K562 treated with DMSO at 1 percent for 48 hours (cell line): ENCODE results near the gene CPA1. TPM values are rescaled to one million over a fixed set of nuclear protein-coding genes. Genes with fewer than 3 reads are reported as not detected.

Experiments used
- total RNA-seq: library from RNA; unstranded; fragments of 300-600 nt; gene quantifications from 2 replicates; pipeline ENCODE4 v1.2.3, GENCODE V29; 2022; ENCODE audit warnings: low replicate concordance; ENCODE audit errors: extremely low read depth

The CPA1 gene
- not detected in 2 replicates for total RNA-seq

GRCh38 chr7:130379921-130380860 is at the start of gene CPA1:
TSS of gene CPA1 (plus strand) at chr7:130380494. CDS start at chr7:130380521, 27 bp downstream.

GRCh38 chr7:130344271-130344866 is 35.9 kb upstream of the CPA1 start, which contains the start of gene CPA5:
TSS of gene CPA5 (plus strand) at chr7:130344816. CDS start at chr7:130346486, 1,670 bp downstream.

Other genes starting within 250 kb of the CPA1 start
- gene TMEM209, start 175.1 kb upstream of the CPA1 start, total RNA-seq = not detected in 2 replicates
- not detected in 2 replicates for gene SSMEM1, start 172.6 kb upstream of the CPA1 start, total RNA-seq
- gene CPA2, start 113.6 kb upstream of the CPA1 start, total RNA-seq = not detected in 2 replicates
- not detected in 2 replicates for gene CPA4, start 87.3 kb upstream of the CPA1 start, total RNA-seq
- gene CPA5, start 35.7 kb upstream of the CPA1 start, total RNA-seq = not detected in 2 replicates
- gene CEP41, start 60.5 kb downstream of the CPA1 start, total RNA-seq = not detected in 2 replicates
- gene MEST, start 111.6 kb downstream of the CPA1 start, total RNA-seq = not detected in 2 replicates